Astrocyte of the hippocampus (primary cell): ENCODE results near the gene ETV1.

ENCODE experiments used
- DNase-seq: peaks from one replicate; pipeline ENCODE4 v3.0.0; 2011; ENCODE audit warnings: low read depth, low spot score

The ETV1 gene

GRCh38 chr7:13987395-13987794, 2.1 kb downstream of the ETV1 start:
- DNase-seq = peak; percentile 5

GRCh38 chr7:13986208-13986607, 3.3 kb downstream of the ETV1 start:
- peak; percentile 24 for DNase-seq

- DNase-seq = peak; percentile 37
These were observed 4.4 kb downstream of the ETV1 start for GRCh38 chr7:13984831-13985685.

GRCh38 chr7:13984061-13984460, 5.4 kb downstream of the ETV1 start:
- no peak for DNase-seq

- no peak for DNase-seq
These were observed 6.4 kb downstream of the ETV1 start for GRCh38 chr7:13982940-13983677.

- peak; percentile 95 for DNase-seq
These were observed 8.4 kb downstream of the ETV1 start for GRCh38 chr7:13981070-13981469.

- peak; percentile 12 for DNase-seq
These were observed 9.0 kb downstream of the ETV1 start for GRCh38 chr7:13980474-13980873.

- DNase-seq = peak; percentile 26
These were observed 9.6 kb downstream of the ETV1 start for GRCh38 chr7:13979671-13980435.

GRCh38 chr7:13976594-13976993, 12.9 kb downstream of the ETV1 start:
- no peak for DNase-seq

- no peak for DNase-seq
These were observed 24.4 kb downstream of the ETV1 start for GRCh38 chr7:13965077-13965476.

- no peak for DNase-seq
These were observed 25.5 kb downstream of the ETV1 start for GRCh38 chr7:13963925-13964324.

- no peak for DNase-seq
These were observed 34.0 kb downstream of the ETV1 start for GRCh38 chr7:13955494-13955893.

GRCh38 chr7:13953368-13953767, 36.1 kb downstream of the ETV1 start:
- no peak for DNase-seq

GRCh38 chr7:13952921-13953320, 36.5 kb downstream of the ETV1 start:
- DNase-seq = no peak

- no peak for DNase-seq
These were observed 39.5 kb downstream of the ETV1 start for GRCh38 chr7:13949939-13950338.

GRCh38 chr7:13949445-13949844, 40.0 kb downstream of the ETV1 start:
- DNase-seq = no peak

- no peak for DNase-seq
These were observed 41.3 kb downstream of the ETV1 start for GRCh38 chr7:13948019-13948801.

GRCh38 chr7:13947535-13947934, 41.9 kb downstream of the ETV1 start:
- DNase-seq = no peak

- peak; percentile 66 for DNase-seq
These were observed 43.3 kb downstream of the ETV1 start for GRCh38 chr7:13946181-13946580.

- peak; percentile 77 for DNase-seq
These were observed 43.8 kb downstream of the ETV1 start for GRCh38 chr7:13945670-13946069.

GRCh38 chr7:13933536-13933935, 55.9 kb downstream of the ETV1 start:
- no peak for DNase-seq
